IPS-18c (cell line): Measurements from ENCODE around the gene ARHGAP42.

Experiments used
- H3K4me3 ChIP-seq: 2 replicates; pipeline ENCODE4 v1.7.0; 2013; ENCODE audit warnings: low read depth, mild to moderate bottlenecking, low read length, moderate library complexity; ENCODE audit not compliant: insufficient read depth
- H3K9me3 ChIP-seq: one replicate; pipeline ENCODE4 v1.6.1; 2013; ENCODE audit warnings: mild to moderate bottlenecking, low read length, moderate library complexity; ENCODE audit not compliant: control insufficient read depth, insufficient read depth

ARHGAP42 gene

DNA sequence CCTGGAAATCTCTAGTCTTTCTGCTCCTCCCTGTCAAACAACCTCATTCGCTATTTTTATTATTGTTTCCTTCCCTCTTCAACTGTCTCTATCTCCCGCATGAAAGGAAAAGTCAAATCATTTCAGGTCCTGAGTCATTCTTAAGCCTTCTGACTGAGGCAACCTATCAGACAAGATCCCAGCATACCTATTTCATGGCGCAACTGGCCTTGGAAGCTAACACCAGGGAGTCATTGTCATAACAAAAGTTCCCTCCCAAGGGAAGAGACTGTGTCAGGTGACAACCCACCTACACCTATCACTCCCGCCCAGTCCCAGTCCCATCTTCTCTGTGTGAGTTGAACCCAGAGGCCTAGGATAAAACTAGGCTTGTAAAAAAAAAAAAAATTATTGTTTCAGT, 10.2 kb upstream of the ARHGAP42 start:
- Histone ChIP-seq H3K9me3 (no peaks in the 10 kb centered on the region), H3K4me3 (no peak overlapping the region)

DNA sequence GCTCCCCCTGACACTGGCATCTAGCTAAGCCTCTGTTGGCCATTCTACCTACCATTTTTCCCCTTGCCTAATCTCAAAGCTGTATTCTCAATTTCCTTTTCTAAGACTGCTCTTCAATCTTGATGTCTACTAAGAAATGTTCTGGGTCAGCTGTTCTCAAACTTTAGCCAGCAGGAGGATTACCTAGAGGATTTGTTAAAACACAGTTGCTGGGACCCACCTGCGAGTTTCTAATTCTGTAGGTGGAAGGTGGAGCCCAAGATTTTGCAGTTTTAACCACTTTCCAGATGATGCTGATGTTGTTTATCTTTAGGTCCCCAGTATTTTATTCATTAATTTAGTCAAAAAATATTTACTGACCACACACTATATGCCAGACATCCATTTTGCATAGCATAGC, 9.3 kb upstream of the ARHGAP42 start:
- H3K4me3 ChIP-seq: no peak overlapping the region
- H3K9me3 ChIP-seq: no peaks in the 10 kb centered on the region

DNA sequence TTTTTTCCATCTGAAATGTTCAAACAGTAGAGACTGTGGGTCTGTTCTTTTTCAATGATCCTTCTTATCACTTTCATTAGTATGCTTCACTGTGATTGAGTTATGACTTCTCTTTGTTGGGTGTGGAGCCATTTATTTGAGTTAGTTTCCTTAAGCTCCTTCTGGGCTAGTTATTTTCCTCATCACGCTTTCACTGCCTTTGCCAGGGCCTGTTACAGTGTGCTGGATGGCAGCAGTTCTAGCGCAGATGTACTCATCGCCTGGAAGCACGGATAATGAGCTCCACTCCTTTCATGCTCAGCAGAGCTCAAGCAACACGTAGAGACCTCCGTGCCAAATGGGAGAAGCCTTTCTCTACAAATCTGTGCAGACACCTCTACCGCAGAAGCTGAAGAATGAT, 7.0 kb upstream of the ARHGAP42 start:
- H3K9me3 ChIP-seq: no peaks in the 10 kb centered on the region
- H3K4me3 ChIP-seq: no peak overlapping the region

DNA sequence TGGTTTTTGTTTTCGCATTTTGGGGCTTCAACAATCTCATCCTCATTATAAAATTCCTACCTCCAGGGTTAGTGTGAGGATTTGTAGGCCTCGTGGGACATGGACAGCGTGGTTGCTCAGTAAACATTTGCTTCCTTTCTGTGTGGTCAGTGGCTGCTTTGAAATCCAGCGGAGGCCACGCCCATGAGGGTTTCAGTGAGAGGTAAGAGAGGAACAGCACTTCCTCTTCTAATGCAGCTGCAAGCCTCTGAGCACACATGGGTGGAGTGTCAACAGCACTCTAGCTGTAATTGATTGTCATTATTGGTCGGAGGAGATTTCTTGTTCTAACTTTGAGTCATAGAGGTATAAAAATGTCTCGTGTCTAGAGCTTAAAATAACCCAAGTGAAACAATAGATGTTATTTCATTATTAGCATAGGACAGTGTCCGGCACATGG, 6.0 kb upstream of the ARHGAP42 start:
- no peak overlapping the region for H3K4me3 ChIP-seq

DNA sequence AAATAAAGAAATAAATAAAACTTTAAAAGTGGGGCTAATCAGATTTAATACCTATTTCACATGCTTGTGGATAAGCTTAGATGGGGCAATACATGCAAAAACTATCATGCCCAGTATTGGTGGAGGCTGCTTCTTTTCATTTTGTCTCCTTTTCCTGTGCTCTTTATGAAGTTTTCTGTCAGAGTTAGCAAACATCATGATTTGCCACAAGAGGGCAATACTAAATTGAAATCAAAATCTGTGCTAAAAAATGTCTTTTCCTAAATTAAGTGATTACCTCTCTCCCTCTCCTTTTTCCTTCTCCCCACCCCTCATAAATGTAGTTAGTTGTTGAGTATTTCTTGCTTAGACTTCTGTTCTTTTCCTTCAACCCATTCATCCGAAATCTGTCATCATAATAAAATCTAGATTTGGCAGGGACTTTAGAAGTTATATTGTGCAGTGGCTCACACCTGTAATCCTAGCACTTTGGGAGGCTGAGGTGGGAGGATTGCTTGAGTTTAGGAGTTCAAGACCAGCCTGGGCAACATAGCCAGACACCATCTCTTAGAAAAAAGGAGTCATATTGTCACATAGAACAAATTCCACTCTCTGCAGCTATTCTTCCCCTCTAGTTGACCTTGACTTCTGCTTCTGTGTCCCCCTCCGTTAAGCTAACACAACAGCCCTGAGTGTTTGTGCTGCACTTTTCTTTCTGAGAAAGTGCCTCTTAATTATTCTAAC, 4.7 kb upstream of the ARHGAP42 start:
- no peaks in the 10 kb centered on the region for H3K9me3 ChIP-seq
- no peak overlapping the region for H3K4me3 ChIP-seq

More for the DNA sequence above, 6.0 kb upstream of the ARHGAP42 start:
- no peaks in the 10 kb centered on the region for H3K9me3 ChIP-seq

DNA sequence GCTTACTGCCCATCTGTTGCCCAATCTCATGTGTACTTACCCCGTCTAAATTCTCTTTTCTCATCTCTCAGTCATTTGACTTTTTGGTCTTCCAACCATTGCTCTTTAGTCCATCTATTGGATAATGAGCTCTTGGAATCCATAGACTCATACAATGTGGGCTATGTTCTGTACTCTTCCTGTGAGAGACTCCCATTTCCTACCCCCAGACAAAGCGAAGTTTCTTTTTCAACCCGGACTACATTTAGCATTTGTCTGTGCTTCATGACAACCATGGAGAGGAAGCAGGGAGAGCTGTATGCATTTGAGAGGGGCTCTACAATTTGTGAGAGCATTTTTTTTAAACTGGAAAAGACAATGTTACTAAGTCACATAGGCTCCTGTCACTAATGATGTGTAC, 4.0 kb upstream of the ARHGAP42 start:
- H3K4me3 ChIP-seq: no peak overlapping the region

DNA sequence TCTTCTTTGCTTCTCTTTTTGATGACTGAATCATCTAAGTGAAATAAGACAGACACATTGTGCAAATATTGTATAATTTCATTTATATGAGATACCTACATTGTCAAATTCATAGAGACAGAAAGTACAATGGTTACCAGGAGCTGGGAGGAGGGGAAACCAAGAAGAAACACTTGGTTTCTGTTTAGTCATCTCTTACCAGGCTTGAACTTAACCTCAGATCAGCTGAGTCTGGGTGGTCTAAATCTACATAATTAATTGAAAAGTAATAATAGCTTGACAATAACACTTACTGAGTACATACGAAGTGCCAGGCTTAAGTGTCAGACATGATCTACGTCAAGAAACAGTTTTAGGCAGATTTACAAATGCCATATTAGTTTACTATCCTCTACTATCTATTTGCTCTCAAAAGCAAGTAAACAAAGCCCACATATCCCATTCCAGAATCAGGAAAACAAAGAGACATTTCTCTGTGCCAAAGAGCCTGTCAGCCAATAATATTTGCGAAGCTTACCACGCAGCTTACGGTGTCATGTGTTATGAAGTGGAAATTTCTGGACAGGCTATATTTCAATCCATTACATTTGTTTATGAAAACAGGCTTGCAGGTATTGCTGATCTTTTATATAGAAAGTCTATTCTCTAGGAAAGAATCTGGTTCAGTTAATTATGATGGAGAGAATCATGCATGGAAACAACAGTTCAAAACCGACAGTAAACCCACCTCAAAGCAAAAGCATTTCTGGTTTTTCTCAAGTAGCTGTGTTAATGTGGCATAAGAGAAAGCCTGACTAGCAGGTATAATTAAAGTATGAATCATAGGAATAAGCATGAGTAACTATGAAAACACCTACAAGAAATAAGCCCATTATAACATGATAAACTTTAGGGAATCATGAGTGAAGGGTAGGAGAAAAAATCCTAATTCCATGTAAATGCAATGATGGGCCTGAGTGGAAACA, 2.7 kb upstream of the ARHGAP42 start:
- Histone ChIP-seq H3K9me3 (no peaks in the 10 kb centered on the region), H3K4me3 (no peak overlapping the region)

More for the DNA sequence above, 4.0 kb upstream of the ARHGAP42 start:
- no peaks in the 10 kb centered on the region for H3K9me3 ChIP-seq

DNA sequence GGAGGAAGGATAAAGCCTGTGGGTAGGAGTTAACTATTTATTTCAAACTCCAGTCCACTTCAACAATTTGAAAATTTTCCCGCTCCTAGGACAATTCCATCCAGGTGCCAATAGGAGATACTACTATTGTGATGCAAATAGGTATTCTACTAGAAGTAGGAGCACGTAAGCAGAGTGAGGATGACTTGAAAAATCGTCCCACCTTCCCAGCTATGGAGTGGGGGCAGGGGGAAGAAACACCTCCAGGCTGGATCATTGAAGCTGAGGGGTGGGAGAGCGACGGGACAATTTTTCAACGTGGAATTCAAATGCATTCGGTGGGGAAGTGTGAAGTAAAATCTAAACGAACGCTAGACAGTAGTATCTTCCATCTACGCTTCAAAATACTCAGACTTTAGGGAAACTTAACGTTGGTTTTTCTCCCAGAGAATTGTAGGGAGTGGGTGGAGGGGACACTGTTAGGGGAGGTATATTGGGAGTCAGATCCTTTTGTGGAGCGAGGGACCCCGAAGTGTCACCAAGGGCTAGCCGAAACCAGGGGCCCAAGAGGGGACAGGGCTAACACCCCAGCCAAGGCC, 523 bp upstream of the ARHGAP42 start:
- Histone ChIP-seq H3K9me3 (no peaks in the 10 kb centered on the region), H3K4me3 (peak overlapping the region; percentile 72; the same call in 1 of the 2 replicates)

DNA sequence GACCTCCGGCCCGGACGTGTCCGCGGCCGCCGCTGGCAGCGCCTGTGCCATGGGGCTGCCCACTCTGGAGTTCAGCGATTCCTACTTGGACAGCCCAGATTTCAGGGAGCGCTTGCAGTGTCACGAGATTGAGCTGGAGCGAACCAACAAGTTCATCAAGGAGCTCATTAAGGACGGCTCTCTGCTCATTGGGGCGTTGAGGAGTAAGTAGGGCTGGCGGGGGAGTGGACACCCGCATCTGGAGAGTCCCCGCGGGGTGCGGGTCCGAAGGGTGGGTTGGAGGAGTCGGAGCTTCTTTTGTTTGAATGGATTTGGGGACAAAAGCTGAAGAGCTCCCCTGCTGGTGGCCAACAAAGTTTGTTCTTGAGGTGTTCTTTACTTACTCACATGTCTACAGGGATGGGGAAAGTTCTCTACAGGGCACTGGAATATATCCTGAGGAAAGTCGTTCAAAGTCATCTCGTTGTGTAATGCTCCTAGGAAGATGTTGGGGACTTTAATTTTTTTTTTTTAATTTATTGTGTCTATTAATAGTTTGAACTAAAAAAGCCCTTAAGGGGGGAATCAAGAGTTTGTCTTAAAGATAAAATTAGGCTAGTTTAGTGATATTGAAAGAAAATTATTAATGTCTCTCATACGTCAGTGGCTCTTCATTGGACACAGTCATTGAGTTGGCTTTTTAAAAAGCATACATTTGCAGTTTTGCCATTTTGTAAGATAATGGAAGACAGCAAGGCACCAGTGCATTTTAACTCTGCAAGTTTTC, 725 bp downstream of the ARHGAP42 start:
- Histone ChIP-seq H3K4me3 (peak overlapping the region; percentile 72), H3K9me3 (no peaks in the 10 kb centered on the region)

DNA sequence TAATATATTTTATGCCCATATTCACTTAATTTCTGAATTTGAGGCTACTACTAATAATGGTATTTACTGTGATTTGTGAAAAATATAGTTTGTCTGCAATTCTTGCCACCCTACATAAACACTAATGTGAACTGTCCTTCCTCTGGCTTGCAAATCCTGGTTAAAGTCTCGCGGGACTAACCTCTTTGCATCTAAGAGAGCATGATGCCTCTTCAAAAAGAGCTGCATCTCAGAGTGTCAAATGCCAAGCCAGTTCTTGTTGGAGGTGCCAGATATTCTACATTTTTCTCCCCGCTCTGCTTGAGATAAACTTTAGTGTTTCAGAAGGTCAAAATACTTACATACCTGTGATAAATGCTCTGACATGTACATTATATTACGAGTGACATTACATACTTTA, 2.1 kb downstream of the ARHGAP42 start:
- H3K4me3 ChIP-seq: no peak overlapping the region; the same call in 1 of the 2 replicates
- H3K9me3 ChIP-seq: no peaks in the 10 kb centered on the region

DNA sequence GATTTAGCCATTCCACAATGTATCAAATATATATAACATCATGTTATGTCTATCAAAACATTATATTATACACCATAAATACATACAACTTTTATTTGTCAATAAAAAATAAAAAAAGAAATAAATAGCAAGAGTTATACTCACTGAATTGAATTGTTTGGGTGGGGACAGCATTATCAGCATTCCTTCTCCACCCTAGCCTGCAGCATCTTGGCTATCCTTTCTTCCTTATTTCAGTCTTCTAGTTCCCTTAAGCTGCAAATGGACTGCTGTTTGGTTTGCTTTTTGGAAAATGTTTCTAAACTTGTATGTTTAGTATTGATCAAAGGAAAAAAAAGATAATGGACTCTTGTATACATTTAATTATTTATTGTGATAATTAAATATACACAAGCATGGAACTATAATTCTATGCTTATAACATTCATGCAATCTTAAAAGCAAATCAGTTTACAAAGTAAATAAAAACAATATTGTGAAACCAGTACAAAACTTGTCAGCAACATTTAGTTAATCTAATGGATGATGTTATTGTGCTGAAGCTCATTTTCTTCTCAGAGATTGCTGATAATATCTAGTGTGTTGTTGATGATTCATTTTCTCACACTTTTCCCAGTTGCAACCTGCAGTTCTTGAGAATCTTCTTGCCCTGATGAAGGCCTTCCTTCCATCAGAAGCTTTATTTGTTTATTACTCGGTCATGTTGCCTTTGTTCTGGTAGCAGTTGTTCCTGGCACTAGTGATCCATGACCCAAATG, 5.0 kb downstream of the ARHGAP42 start:
- no peak overlapping the region for H3K4me3 ChIP-seq
- no peaks in the 10 kb centered on the region for H3K9me3 ChIP-seq

DNA sequence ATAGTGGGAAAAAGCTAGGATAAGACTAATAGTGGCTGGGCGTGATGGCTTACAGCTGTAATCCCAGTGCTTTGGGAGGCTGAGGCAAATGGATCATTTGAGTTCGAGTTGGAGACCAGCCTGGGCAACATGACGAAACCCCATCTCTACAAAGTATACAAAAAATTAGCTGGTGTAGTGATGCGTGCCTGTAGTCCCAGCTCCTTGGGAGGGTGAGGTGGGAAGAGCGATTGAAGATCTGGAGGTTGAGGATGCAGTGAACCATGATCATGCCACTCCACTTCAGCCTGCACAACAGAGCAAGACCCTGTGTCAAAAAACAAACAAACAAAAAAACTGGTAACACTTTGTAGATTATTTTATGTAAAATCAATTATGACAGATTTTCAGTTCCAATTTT, 8.8 kb downstream of the ARHGAP42 start:
- Histone ChIP-seq H3K9me3 (no peaks in the 10 kb centered on the region), H3K4me3 (no peak overlapping the region)

DNA sequence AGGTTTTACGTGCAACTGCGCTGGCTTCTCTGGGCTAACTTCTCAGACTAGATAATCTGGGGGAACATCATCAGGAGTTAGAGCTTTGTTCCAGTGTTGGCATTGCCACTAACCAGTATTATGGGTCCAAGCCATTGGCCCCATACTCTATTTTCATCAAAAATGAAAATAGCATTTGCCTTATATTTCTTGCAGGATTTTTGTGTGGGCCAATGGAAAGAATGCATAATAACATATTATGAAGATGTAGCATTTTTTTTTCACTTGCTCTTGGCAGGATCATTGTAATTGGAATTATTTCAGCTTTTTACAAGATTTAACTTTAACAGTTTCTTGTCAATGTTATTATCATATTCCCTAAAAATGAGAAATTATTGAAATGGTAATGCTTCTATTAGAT, 16.1 kb downstream of the ARHGAP42 start:
- H3K4me3 ChIP-seq: no peak overlapping the region
- H3K9me3 ChIP-seq: no peaks in the 10 kb centered on the region

DNA sequence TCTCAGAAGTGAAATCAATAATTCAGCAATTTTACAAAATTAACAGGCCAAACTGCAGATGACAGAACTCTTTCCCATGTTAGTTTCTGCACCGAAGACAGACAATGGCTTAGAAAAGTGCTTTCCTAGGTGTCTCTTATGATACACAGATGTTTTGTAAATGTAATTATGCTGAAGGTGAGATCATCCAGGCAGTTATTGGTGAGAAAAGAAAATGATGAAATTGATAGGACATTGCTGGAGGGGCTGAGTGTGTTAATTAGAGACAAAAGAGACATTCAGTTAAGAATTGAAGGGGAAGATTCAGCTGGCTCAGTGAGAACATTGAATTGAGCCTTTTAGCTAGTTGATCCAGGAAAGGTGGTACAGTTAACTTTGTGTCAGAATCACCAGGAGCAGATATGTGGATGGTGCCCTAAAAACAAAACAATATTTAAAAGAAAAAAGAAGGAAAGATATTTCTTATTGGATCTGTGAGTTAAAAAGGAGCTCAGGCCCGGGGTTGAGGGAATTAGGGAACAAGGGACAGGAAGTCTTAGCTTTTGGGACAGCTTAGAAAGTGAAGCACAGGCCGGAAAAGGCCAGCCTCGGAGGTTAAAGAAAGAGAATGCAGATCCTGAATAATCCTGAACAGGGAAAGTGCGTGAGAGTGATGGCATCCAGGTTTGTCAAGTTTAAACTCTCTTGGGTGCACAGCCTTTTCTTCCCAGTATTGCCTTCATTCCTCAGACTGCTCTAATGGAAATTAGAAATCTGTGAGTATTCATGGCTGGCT, 16.9 kb downstream of the ARHGAP42 start:
- Histone ChIP-seq H3K4me3 (no peak overlapping the region), H3K9me3 (no peaks in the 10 kb centered on the region)

DNA sequence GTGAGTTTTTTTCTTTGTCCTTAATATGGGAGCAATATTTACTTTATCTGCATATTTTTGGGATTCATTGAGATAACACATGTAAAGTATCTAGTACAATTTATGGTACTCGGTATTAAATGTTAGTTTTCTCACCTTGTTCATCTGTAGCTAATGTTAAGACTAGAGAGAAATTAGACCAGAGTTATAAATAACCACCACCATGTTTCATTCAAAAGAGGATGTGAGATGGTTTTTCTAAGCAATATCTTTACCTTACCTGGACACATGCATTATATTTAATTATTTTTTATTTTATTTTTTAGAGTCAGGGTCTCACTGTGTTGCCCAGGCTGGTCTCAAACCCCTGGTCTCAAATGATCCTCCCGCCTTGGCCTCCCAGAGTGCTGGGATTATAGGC, 18.4 kb downstream of the ARHGAP42 start:
- Histone ChIP-seq H3K9me3 (no peaks in the 10 kb centered on the region), H3K4me3 (no peak overlapping the region)

DNA sequence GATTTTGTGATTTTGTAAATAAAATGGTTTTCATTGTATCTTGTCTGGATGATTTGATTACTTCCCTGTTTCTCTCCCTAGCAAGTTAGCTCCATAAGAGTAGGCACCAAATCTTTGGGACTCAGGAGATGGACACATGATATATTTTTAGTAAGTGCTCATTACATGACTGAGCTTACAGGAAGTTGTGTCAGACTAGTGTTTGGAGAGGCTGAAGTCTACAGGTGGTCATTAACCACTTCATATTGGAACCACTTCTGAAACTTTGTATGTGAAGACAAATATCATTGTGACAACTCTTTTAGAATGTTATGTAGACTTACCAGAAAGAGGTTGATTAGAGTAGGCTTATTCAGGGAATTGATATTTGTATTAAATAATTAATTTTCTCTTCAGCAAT, 19.1 kb downstream of the ARHGAP42 start:
- Histone ChIP-seq H3K4me3 (no peak overlapping the region), H3K9me3 (no peaks in the 10 kb centered on the region)
